OCI-LY1 (cell line): Measurements from ENCODE around the gene HTR2B.

Experiments
- H2AFZ ChIP-seq: fragments of 200-600 bp; sonication (generic), shearing (Covaris generic); 2 replicates; pipeline ENCODE4 v1.6.0; 2014; ENCODE audit warnings: antibody characterized with exemption, mild to moderate bottlenecking, low read length
- H3F3A ChIP-seq: fragments of 200-600 bp; sonication (generic), shearing (Covaris generic); 2 replicates; pipeline ENCODE4 v1.6.0; 2014; ENCODE audit warnings: mild to moderate bottlenecking, antibody characterized with exemption, low read length, moderate library complexity; ENCODE audit not compliant: insufficient read depth
- H3K27ac ChIP-seq: fragments of 200-600 bp; sonication (generic); 2 replicates; pipeline ENCODE4 v1.5.1; 2014; ENCODE audit warnings: low read length, mixed run types, mild to moderate bottlenecking, low read depth; ENCODE audit not compliant: poor library complexity, severe bottlenecking
- H3K27me3 ChIP-seq: fragments of 200-600 bp; sonication (generic); 2 replicates; pipeline ENCODE4 v1.6.0; 2014; ENCODE audit warnings: antibody characterized with exemption, mild to moderate bottlenecking, low read length, moderate library complexity; ENCODE audit not compliant: insufficient read depth
- H3K36me3 ChIP-seq: fragments of 200-600 bp; sonication (generic); 2 replicates; pipeline ENCODE4 v1.6.1; 2014; ENCODE audit warnings: mild to moderate bottlenecking, antibody characterized with exemption, low read length, moderate library complexity, mixed read lengths; ENCODE audit not compliant: insufficient read depth
- H3K4me1 ChIP-seq: fragments of 200-600 bp; sonication (generic); 2 replicates; pipeline ENCODE4 v1.5.1; 2014; ENCODE audit warnings: mild to moderate bottlenecking, low read length, moderate library complexity; ENCODE audit not compliant: insufficient read depth, severe bottlenecking
- H3K4me2 ChIP-seq: fragments of 200-600 bp; sonication (generic), shearing (Covaris generic); 2 replicates; pipeline ENCODE4 v1.6.1; 2014; ENCODE audit warnings: low read length
- H3K4me3 ChIP-seq: fragments of 200-600 bp; sonication (generic); 2 replicates; pipeline ENCODE4 v1.5.1; 2014; ENCODE audit warnings: low read length, low read depth, mild to moderate bottlenecking, mixed read lengths; ENCODE audit not compliant: poor library complexity, severe bottlenecking
- H3K79me2 ChIP-seq: fragments of 200-600 bp; shearing (Covaris generic); 2 replicates; pipeline ENCODE4 v1.6.1; 2016; ENCODE audit warnings: mixed run types, low read length, mixed read lengths; ENCODE audit not compliant: insufficient read depth
- H3K9ac ChIP-seq: fragments of 200-600 bp; sonication (generic), shearing (Covaris generic); 2 replicates; pipeline ENCODE4 v1.6.1; 2014; ENCODE audit warnings: mild to moderate bottlenecking, low read length, mixed read lengths
- H3K9me2 ChIP-seq: fragments of 200-600 bp; sonication (generic), shearing (Covaris generic); 2 replicates; pipeline ENCODE4 v1.6.1; 2014; ENCODE audit warnings: low read depth, mild to moderate bottlenecking, low read length, mixed read lengths
- H3K9me3 ChIP-seq: fragments of 200-600 bp; shearing (Covaris generic); 2 replicates; pipeline ENCODE4 v1.6.1; 2014; ENCODE audit warnings: low read length, mixed read lengths
- H4K20me1 ChIP-seq: fragments of 200-600 bp; sonication (generic), shearing (Covaris generic); 2 replicates; pipeline ENCODE4 v1.6.0; 2016; ENCODE audit warnings: mild to moderate bottlenecking, low read length; ENCODE audit not compliant: insufficient read depth
- EZH2 ChIP-seq: fragments of 200-600 bp; sonication (generic), shearing (Covaris generic); IDR thresholded peaks from 2 replicates; pipeline ENCODE4 v1.8.0; 2017; ENCODE audit warnings: borderline replicate concordance, mixed run types, mild to moderate bottlenecking, antibody characterized with exemption, low read length, moderate library complexity, mixed read lengths
- TF ChIP-seq, protein P1 (sequence below): fragments of 200-600 bp; sonication (generic), shearing (Covaris generic); IDR thresholded peaks from 2 replicates; pipeline ENCODE4 v1.5.1; 2017; ENCODE audit warnings: mild to moderate bottlenecking, antibody characterized with exemption, low read length, moderate library complexity, mixed read lengths

Gene HTR2B

DNA sequence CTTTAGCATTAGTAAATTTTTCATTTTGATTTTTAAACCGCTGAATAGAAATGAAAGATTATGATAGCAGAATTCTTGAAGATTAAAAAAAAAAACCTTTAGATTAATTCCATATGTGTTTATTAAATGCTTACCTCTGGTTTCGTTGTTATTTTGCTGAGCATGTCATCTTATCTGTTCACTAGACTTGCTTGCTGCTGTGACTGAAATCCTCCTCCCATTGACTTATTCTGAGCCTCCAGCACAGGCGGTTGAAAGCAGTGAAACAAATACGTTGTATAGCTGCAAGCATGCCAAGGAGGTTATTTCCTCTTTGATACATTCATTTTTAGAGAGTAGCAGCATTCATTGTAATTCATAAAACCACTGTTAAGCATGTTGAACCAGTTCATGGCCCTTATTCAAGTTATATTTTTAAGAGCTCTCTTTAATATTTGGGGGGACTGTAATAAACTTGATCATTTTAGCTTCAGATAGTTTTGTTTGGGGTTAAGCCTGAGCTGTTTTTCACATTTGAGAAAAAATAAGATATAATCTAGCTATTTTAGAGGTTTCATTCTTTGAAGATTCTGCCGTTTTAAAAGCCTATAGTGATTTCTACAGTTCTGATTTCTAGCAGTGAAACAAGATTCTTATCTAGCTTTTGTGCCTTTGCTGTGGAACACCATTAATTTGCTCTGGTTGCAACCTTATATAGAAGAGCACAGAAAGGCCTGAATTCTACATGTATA lies at the start of gene HTR2B:
TSS of gene HTR2B (minus strand) at position 205 of the 731 bp plus-strand sequence. CDS start 1,278 bp downstream, outside the sequence.
- no peak for TF ChIP-seq EZH2
- TF ChIP-seq, protein P1, sequence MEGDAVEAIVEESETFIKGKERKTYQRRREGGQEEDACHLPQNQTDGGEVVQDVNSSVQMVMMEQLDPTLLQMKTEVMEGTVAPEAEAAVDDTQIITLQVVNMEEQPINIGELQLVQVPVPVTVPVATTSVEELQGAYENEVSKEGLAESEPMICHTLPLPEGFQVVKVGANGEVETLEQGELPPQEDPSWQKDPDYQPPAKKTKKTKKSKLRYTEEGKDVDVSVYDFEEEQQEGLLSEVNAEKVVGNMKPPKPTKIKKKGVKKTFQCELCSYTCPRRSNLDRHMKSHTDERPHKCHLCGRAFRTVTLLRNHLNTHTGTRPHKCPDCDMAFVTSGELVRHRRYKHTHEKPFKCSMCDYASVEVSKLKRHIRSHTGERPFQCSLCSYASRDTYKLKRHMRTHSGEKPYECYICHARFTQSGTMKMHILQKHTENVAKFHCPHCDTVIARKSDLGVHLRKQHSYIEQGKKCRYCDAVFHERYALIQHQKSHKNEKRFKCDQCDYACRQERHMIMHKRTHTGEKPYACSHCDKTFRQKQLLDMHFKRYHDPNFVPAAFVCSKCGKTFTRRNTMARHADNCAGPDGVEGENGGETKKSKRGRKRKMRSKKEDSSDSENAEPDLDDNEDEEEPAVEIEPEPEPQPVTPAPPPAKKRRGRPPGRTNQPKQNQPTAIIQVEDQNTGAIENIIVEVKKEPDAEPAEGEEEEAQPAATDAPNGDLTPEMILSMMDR = no peak
- Histone ChIP-seq H3K9me3 (no peaks in the 10 kb centered on the region), H3K9me2 (no peaks in the 10 kb centered on the region), H3K27me3 (no peaks in the 10 kb centered on the region), H2AFZ (no peak within 1 kb of the TSS), H3K4me3 (no peak within 1 kb of the TSS), H3K4me1 (peaks cover 7% of the 10 kb centered on the region), H3K36me3 (no peaks in the 10 kb centered on the region), H3K79me2 (no peaks in the 10 kb centered on the region), H3K27ac (no peak within 1 kb of the TSS), H3K4me2 (no peak within 1 kb of the TSS), H3F3A (no peaks in the 10 kb centered on the region), H3K9ac (no peak within 1 kb of the TSS), H4K20me1 (no peaks in the 10 kb centered on the region)

DNA sequence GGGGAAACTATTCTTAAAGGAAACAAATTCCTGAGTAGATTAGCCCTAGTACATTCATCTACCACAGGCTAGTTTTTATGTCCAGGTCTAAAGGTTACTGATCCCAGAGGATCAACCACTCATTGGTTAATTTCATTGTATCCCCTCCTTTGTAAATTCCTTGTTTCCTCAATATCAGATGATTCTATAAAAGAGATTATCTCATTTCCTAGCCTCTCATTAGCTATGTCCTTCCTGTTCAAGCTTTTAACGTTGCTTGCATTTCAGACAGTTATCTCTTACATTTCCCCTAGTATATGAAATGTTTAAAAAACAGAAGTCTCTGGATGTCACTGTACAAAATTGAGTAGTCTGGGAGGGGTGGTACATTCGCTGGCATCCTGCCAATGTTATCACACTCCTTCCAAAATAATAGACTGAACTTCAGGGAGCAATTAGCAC lies 49.4 kb upstream of the HTR2B start:
- Histone ChIP-seq H3K36me3 (peaks cover 53% of the 10 kb centered on the region), H3K27ac (no peak overlapping the region), H3K79me2 (no peaks in the 10 kb centered on the region), H3K9ac (no peak overlapping the region), H3K9me3 (no peaks in the 10 kb centered on the region), H4K20me1 (no peaks in the 10 kb centered on the region), H3K4me1 (peaks cover 7% of the 10 kb centered on the region), H3K9me2 (no peaks in the 10 kb centered on the region), H3F3A (no peaks in the 10 kb centered on the region), H2AFZ (no peak overlapping the region), H3K4me3 (no peak overlapping the region), H3K27me3 (no peaks in the 10 kb centered on the region), H3K4me2 (no peak overlapping the region)
- TF ChIP-seq, protein P1 = no peak
- TF ChIP-seq EZH2 = no peak

DNA sequence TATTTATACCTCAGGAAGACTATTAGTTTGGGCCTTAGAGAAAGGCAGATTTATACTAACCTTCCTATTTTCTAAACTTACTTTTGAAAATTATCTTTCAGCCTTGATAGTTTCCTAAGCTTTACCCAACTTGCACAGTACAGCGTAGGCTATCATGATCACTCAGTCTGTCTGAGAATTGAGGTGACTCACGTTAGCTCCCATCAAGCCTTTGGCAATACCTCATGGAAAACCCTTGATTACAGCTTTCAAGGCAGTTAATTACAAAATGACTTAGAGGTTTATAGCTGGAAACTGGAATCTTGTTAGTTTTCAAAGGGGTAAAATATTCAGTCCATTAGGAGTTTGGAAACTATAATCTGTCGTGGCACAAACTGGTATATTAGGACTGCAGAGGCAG lies 47.2 kb upstream of the HTR2B start:
- no peak overlapping the region for H3K4me2 ChIP-seq
- H3F3A ChIP-seq = no peaks in the 10 kb centered on the region
- no peak overlapping the region for H2AFZ ChIP-seq
- H3K4me3 ChIP-seq = no peak overlapping the region
- H3K4me1 ChIP-seq = no peaks in the 10 kb centered on the region
- H3K9ac ChIP-seq = no peak overlapping the region
- TF ChIP-seq, protein P1 = no peak
- TF ChIP-seq EZH2 = no peak
- H3K79me2 ChIP-seq = no peaks in the 10 kb centered on the region
- no peaks in the 10 kb centered on the region for H3K9me3 ChIP-seq
- no peaks in the 10 kb centered on the region for H3K27me3 ChIP-seq
- H3K27ac ChIP-seq = no peak overlapping the region
- peaks cover 73% of the 10 kb centered on the region for H3K36me3 ChIP-seq
- no peaks in the 10 kb centered on the region for H3K9me2 ChIP-seq
- no peaks in the 10 kb centered on the region for H4K20me1 ChIP-seq
